ENCODE results near the gene CAMK2D. TPM values are rescaled to one million over a fixed set of nuclear protein-coding genes. Genes with fewer than 3 reads are reported as not detected.

The CAMK2D gene
- polyA plus RNA-seq, 2 of the 4 experiments (the other 2 are of a cell fraction): 19.1 to 59.9 TPM

- Histone ChIP-seq H3K4me3 (no peak overlapping the region), H3K27ac (no peak overlapping the region), H3K4me2 (no peak overlapping the region), H3K9me3 (no peaks in the 10 kb centered on the region), H3K4me1 (peaks cover 57% of the 10 kb centered on the region)
- TF ChIP-seq ATOH8 (CRISPR knock-in tag; IDR thresholded peaks at IDR 0.05; ENCODE audit: low read depth) (no peak), REST (IDR thresholded peaks at IDR 0.05) (no peak), POLR2AphosphoS2 (conservative IDR thresholded peaks at IDR 0.05; ENCODE audit: low read length) (no peak), HOXA7 (CRISPR knock-in tag; IDR thresholded peaks at IDR 0.05) (no peak), CHD2 (IDR thresholded peaks at IDR 0.05; ENCODE audit: low read length, partially characterized antibody) (no peak), RAD21 (conservative IDR thresholded peaks at IDR 0.05 in 1 of 2, IDR thresholded peaks at IDR 0.05 in 1 of 2) (no peak), ZFP36 (IDR thresholded peaks at IDR 0.05; ENCODE audit: borderline replicate concordance, partially characterized antibody) (no peak)
- ATAC-seq (no peak), FAIRE-seq (no peak), DNase-seq (ENCODE audit: low read depth in 1 of 2, low spot score in 1 of 2) (no peak)
- ChIA-PET POLR2A (no interaction called here), CTCF (interaction anchor here (0.6 kb wide), 1 partner anchor 73 kb away, joined by 3 read pairs; no protein-coding TSS in a partner anchor)
These were observed 82.9 kb downstream of the CAMK2D start for GRCh38 chr4:113678641-113679040.

GRCh38 chr4:113677325-113677724, 84.2 kb downstream of the CAMK2D start:
- H3K9me3 ChIP-seq: no peaks in the 10 kb centered on the region
- ChIA-PET POLR2A (no interaction called here), CTCF (no interaction called here)
- H3K4me3 ChIP-seq: no peak overlapping the region
- no peak for FAIRE-seq
- H3K4me1 ChIP-seq: peaks cover 50% of the 10 kb centered on the region
- H3K27ac ChIP-seq: no peak overlapping the region
- WGBS (ENCODE audit: missing lambda C conversion rate): 94% methylated on average over 4 of the region's 4 CpGs
- no peak for ATAC-seq
- peak overlapping the region; percentile 62; the same call in 2 of the 3 replicates for H3K4me2 ChIP-seq
- no peak for DNase-seq (ENCODE audit: low read depth in 1 of 2, low spot score in 1 of 2)
- TF ChIP-seq TFCP2L1 (CRISPR knock-in tag; IDR thresholded peaks at IDR 0.05) (no peak), RNF2 (IDR thresholded peaks at IDR 0.05; ENCODE audit: borderline replicate concordance, low read depth) (no peak), RCOR1 (IDR thresholded peaks at IDR 0.05; ENCODE audit: low read depth, low read length) (no peak), EHMT2 (IDR thresholded peaks at IDR 0.05; ENCODE audit: low read depth) (no peak), EHF (CRISPR knock-in tag; IDR thresholded peaks at IDR 0.05) (no peak), RAD21 (conservative IDR thresholded peaks at IDR 0.05 in 1 of 2, IDR thresholded peaks at IDR 0.05 in 1 of 2) (no peak), CHD4 (IDR thresholded peaks at IDR 0.05; ENCODE audit: borderline replicate concordance) (no peak), E2F6 (IDR thresholded peaks at IDR 0.05; ENCODE audit: borderline replicate concordance, low read depth) (no peak), RFX5 (IDR thresholded peaks at IDR 0.05) (no peak), HDAC2 (IDR thresholded peaks at IDR 0.05) (no peak), HES2 (IDR thresholded peaks at IDR 0.05) (no peak), REST (IDR thresholded peaks at IDR 0.05) (no peak), MAX (IDR thresholded peaks at IDR 0.05) (no peak), BHLHE40 (IDR thresholded peaks at IDR 0.05; ENCODE audit: low read depth, low read length) (no peak), CTCF (IDR thresholded peaks at IDR 0.05) (no peak), BCL3 (IDR thresholded peaks at IDR 0.05) (no peak)

Data from A549 (cell line).